Calu3 (cell line): Measurements from ENCODE around the gene UNC13B. TPM values are rescaled to one million over a fixed set of nuclear protein-coding genes. Genes with fewer than 3 reads are reported as not detected.

Source experiments
- BruUV-seq: library from RNA; stranded (reverse); fragments of 400-500 nt; replicated peaks from 2 replicates; lab custom pipeline; 2021; lab: Mats Ljungman, UMichigan
- CTCF ChIA-PET: fragments of 300-600 bp; sonication (Branson Sonifier 250); formaldehyde crosslinking; loops from one replicate; lab custom pipeline; 2022; ENCODE audit warnings: antibody characterized with exemption; lab: Charles Lee
- DNase-seq: peaks from one replicate; pipeline ENCODE4 v3.0.0; 2022
- H3K27ac Mint-ChIP-seq: one replicate; pipeline ENCODE4 v1.8.0; 2022; ENCODE audit warnings: mixed read lengths; ENCODE audit not compliant: unreplicated experiment
- H3K27me3 Mint-ChIP-seq: one replicate; pipeline ENCODE4 v1.8.0; 2022; ENCODE audit warnings: mixed read lengths; ENCODE audit not compliant: unreplicated experiment
- H3K36me3 Mint-ChIP-seq: one replicate; pipeline ENCODE4 v1.8.0; 2022; ENCODE audit warnings: mild to moderate bottlenecking, moderate library complexity, mixed read lengths; ENCODE audit not compliant: insufficient read depth, unreplicated experiment
- H3K4me1 Mint-ChIP-seq: one replicate; pipeline ENCODE4 v1.8.0; 2022; ENCODE audit warnings: mild to moderate bottlenecking, low read depth, mixed read lengths; ENCODE audit not compliant: unreplicated experiment
- H3K4me3 Mint-ChIP-seq: one replicate; pipeline ENCODE4 v1.8.0; 2022; ENCODE audit warnings: mild to moderate bottlenecking, low read depth, moderate library complexity, mixed read lengths; ENCODE audit not compliant: unreplicated experiment
- H3K9me3 Mint-ChIP-seq: one replicate; pipeline ENCODE4 v1.8.0; 2022; ENCODE audit warnings: low read depth, mixed read lengths; ENCODE audit not compliant: unreplicated experiment
- intact Hi-C: fragments of 100-400 bp; cut with micrococcal nuclease; formaldehyde crosslinking; loops from one replicate; pipeline ENCODE4 v1.10.0; 2022; ENCODE audit not compliant: unreplicated experiment
- total RNA-seq: library from RNA; stranded (reverse); gene quantifications from 2 replicates; pipeline ENCODE4 v1.2.3, GENCODE V29; 2022
- TF ChIP-seq, protein P1 (sequence below): fragments of 200-600 bp; IDR thresholded peaks from one replicate; pipeline ENCODE4 v1.8.0; 2022; ENCODE audit warnings: antibody characterized with exemption; ENCODE audit not compliant: unreplicated experiment

The UNC13B gene
- total RNA-seq, 1 experiment from 2014 or later: 20.4 TPM

DNA sequence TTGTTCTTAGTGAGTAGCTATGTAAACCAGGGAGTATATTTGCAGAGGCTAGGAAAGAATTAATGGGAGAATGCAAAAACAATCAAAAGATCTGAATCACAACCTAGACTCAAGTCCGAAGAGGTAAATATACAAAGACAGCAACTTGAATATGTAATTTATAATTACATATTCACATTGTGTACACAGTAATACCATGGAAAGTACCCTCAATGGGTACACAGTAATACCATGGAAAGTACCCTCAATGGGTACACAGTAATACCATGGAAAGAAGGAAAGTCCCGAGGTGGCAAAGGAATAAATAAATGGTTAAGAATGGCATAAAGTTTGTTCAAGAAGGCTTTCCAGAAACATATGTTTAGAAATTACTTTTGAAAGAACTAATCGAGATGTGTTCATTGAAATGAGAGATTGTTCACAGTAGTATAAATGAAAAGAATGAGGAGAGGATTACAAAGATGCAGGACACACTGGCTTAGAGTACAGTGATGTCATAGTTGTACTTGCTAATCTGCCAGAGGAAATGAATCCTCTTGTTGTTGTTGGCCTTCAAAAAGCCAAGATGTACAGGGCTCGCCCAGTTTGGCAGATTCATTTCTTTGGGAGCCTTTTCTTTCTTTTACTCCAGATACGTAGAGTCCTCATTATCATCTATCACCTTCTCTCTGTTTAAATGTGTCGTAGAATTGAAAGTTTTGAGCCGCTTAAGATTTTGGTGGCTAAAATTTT lies 116.0 kb downstream of the UNC13B start:
- H3K36me3 Mint-ChIP-seq: no peaks in the 10 kb centered on the region
- intact Hi-C loops: no loop called here
- no peaks in the 10 kb centered on the region for H3K27me3 Mint-ChIP-seq
- no TSS peak for BruUV-seq
- CTCF ChIA-PET: no interaction called here
- H3K4me3 Mint-ChIP-seq: no peak overlapping the region
- TF ChIP-seq, protein P1, sequence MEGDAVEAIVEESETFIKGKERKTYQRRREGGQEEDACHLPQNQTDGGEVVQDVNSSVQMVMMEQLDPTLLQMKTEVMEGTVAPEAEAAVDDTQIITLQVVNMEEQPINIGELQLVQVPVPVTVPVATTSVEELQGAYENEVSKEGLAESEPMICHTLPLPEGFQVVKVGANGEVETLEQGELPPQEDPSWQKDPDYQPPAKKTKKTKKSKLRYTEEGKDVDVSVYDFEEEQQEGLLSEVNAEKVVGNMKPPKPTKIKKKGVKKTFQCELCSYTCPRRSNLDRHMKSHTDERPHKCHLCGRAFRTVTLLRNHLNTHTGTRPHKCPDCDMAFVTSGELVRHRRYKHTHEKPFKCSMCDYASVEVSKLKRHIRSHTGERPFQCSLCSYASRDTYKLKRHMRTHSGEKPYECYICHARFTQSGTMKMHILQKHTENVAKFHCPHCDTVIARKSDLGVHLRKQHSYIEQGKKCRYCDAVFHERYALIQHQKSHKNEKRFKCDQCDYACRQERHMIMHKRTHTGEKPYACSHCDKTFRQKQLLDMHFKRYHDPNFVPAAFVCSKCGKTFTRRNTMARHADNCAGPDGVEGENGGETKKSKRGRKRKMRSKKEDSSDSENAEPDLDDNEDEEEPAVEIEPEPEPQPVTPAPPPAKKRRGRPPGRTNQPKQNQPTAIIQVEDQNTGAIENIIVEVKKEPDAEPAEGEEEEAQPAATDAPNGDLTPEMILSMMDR: no peak
- no peak for DNase-seq
- H3K27ac Mint-ChIP-seq: no peak overlapping the region
- no peaks in the 10 kb centered on the region for H3K4me1 Mint-ChIP-seq
- no peaks in the 10 kb centered on the region for H3K9me3 Mint-ChIP-seq

DNA sequence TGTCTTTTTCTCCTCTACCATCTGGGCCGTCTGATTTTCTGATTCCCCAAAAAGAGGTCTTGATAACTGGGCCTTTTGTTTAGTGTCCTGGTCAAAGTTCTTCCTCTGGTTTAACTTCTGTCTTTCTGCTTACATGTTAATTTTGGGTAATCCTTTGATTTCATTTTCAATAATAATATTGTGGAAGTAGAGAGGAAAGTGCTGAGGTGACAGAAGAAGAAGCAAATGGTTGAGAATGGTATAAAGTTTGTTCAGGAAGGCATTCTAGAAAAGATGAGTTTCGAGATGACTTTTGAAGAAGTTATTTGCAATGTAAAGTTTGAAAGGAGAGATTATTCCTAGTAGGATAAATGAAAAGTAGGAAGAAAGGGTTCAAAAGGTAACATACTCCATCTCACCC lies 118.1 kb downstream of the UNC13B start:
- no peak overlapping the region for H3K4me3 Mint-ChIP-seq
- H3K36me3 Mint-ChIP-seq: no peaks in the 10 kb centered on the region
- TF ChIP-seq, protein P1: no peak
- H3K9me3 Mint-ChIP-seq: no peaks in the 10 kb centered on the region
- H3K4me1 Mint-ChIP-seq: no peaks in the 10 kb centered on the region
- no peak for DNase-seq
- intact Hi-C loops: no loop called here
- H3K27ac Mint-ChIP-seq: no peak overlapping the region
- H3K27me3 Mint-ChIP-seq: no peaks in the 10 kb centered on the region
- CTCF ChIA-PET: no interaction called here
- no TSS peak for BruUV-seq

- intact Hi-C loops: no loop called here
- no TSS peak for BruUV-seq
- DNase-seq: no peak
- Mint-ChIP-seq H3K4me1 (no peaks in the 10 kb centered on the region), H3K27me3 (no peaks in the 10 kb centered on the region), H3K4me3 (no peak overlapping the region), H3K9me3 (no peaks in the 10 kb centered on the region), H3K27ac (no peak overlapping the region), H3K36me3 (no peaks in the 10 kb centered on the region)
- TF ChIP-seq, protein P1: no peak
- CTCF ChIA-PET: no interaction called here
Measured at GRCh38 chr9:35280399-35280798, 118.6 kb downstream of the UNC13B start.

GRCh38 chr9:35285731-35286130 lies 123.9 kb downstream of the UNC13B start:
- no peak for DNase-seq
- peaks cover 3% of the 10 kb centered on the region for H3K9me3 Mint-ChIP-seq
- intact Hi-C loops: no loop called here
- H3K4me1 Mint-ChIP-seq: peaks cover 15% of the 10 kb centered on the region
- H3K36me3 Mint-ChIP-seq: no peaks in the 10 kb centered on the region
- no peak overlapping the region for H3K27ac Mint-ChIP-seq
- no peaks in the 10 kb centered on the region for H3K27me3 Mint-ChIP-seq
- no peak overlapping the region for H3K4me3 Mint-ChIP-seq
- CTCF ChIA-PET: no interaction called here
- BruUV-seq: no TSS peak
- TF ChIP-seq, protein P1: no peak
